Colonic mucosa (tissue), 4 donors: ENCODE results near the gene CPZ. TPM values are rescaled to one million over a fixed set of nuclear protein-coding genes. Genes with fewer than 3 reads are reported as not detected.

Source experiments
- DNase-seq: peaks from one replicate; pipeline ENCODE4 v3.0.0-alpha.2; 2020
- H3K27ac ChIP-seq: fragments of 200-600 bp; one replicate; pipeline ENCODE4 v1.8.0; 2021
- H3K27me3 ChIP-seq: fragments of 200-600 bp; one replicate; pipeline ENCODE4 v1.8.0; 2021
- H3K36me3 ChIP-seq: fragments of 200-600 bp; one replicate; pipeline ENCODE4 v1.8.0; 2021
- H3K4me1 ChIP-seq: fragments of 200-600 bp; one replicate; pipeline ENCODE4 v1.8.0; 2021; ENCODE audit warnings: mild to moderate bottlenecking
- H3K4me3 ChIP-seq: fragments of 200-600 bp; one replicate; pipeline ENCODE4 v1.8.0; 2021
- H3K9ac ChIP-seq, 2 donors: one replicate each; pipeline ENCODE4 v1.7.0; 2013; ENCODE audit warnings: control low read depth in 2 of 2, low read depth in 2 of 2, low read length in 2 of 2
- H3K9me3 ChIP-seq: fragments of 200-600 bp; one replicate; pipeline ENCODE4 v1.8.0; 2021
- intact Hi-C: fragments of 100-400 bp; cut with DNase I; formaldehyde crosslinking; loops from one replicate; pipeline ENCODE4 v1.14.1; 2022
- total RNA-seq, 2 donors: library from RNA; stranded (reverse); fragmentation: NEBNext Ultra II Directional in 1 of 2; extraction: Animal tissue kit (Norgen Biotek cat#: 25700) in 1 of 2; gene quantifications; one replicate each; pipeline ENCODE4 v1.2.1, GENCODE V29; 2021
- TF ChIP-seq, protein P1 (sequence below): fragments of 200-600 bp; IDR thresholded peaks from one replicate; pipeline ENCODE4 v1.8.0; 2022; ENCODE audit warnings: antibody characterized with exemption, mild to moderate bottlenecking
- donor health status: healthy.
- donor health status: DM: no; HTN: no; CAD: no.
- donor health status: DM: no; HTN: no; CAD: no.

CPZ gene
- total RNA-seq, 2 donors from 2014 or later, result 1.2 to 1.5 TPM

DNA sequence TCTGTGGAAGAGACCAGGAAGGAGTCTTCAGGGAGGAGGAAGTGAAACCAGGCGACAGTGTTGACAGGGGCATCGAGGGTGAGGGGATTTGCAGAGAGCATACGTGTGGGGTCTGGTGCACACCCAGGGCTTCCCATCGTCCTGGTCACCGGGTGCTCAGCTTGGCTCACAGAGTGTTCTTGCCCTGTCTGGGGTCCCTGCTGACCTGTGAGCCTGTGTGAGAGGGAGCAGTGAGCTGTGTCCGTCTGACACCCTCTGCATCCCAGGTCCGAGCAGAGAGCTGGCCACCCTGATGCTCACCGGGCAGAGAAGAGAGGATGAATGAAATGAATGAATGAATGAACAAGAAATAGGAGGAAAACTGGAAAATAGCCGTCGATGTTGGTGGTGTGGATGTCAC lies 46.5 kb downstream of the CPZ start:
- no peaks in the 10 kb centered on the region for H3K9me3 ChIP-seq
- no peaks in the 10 kb centered on the region for H3K4me1 ChIP-seq
- no peak overlapping the region for H3K27ac ChIP-seq
- TF ChIP-seq, protein P1, sequence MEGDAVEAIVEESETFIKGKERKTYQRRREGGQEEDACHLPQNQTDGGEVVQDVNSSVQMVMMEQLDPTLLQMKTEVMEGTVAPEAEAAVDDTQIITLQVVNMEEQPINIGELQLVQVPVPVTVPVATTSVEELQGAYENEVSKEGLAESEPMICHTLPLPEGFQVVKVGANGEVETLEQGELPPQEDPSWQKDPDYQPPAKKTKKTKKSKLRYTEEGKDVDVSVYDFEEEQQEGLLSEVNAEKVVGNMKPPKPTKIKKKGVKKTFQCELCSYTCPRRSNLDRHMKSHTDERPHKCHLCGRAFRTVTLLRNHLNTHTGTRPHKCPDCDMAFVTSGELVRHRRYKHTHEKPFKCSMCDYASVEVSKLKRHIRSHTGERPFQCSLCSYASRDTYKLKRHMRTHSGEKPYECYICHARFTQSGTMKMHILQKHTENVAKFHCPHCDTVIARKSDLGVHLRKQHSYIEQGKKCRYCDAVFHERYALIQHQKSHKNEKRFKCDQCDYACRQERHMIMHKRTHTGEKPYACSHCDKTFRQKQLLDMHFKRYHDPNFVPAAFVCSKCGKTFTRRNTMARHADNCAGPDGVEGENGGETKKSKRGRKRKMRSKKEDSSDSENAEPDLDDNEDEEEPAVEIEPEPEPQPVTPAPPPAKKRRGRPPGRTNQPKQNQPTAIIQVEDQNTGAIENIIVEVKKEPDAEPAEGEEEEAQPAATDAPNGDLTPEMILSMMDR, result no peak
- no peak overlapping the region for H3K4me3 ChIP-seq
- H3K27me3 ChIP-seq, result no peaks in the 10 kb centered on the region
- no peak overlapping the region for H3K9ac ChIP-seq
- no peaks in the 10 kb centered on the region for H3K36me3 ChIP-seq
- DNase-seq, result no peak
- intact Hi-C loops, result no loop called here

GRCh38 chr4:8639777-8640720 lies 47.5 kb downstream of the CPZ start:
- H3K4me1 ChIP-seq, result no peaks in the 10 kb centered on the region
- H3K9ac ChIP-seq, result no peak overlapping the region
- H3K4me3 ChIP-seq, result no peak overlapping the region
- H3K36me3 ChIP-seq, result no peaks in the 10 kb centered on the region
- no peak overlapping the region for H3K27ac ChIP-seq
- no peak for DNase-seq
- H3K27me3 ChIP-seq, result no peaks in the 10 kb centered on the region
- no peaks in the 10 kb centered on the region for H3K9me3 ChIP-seq
- intact Hi-C loops, result no loop called here
- TF ChIP-seq, protein P1, result no peak

DNA sequence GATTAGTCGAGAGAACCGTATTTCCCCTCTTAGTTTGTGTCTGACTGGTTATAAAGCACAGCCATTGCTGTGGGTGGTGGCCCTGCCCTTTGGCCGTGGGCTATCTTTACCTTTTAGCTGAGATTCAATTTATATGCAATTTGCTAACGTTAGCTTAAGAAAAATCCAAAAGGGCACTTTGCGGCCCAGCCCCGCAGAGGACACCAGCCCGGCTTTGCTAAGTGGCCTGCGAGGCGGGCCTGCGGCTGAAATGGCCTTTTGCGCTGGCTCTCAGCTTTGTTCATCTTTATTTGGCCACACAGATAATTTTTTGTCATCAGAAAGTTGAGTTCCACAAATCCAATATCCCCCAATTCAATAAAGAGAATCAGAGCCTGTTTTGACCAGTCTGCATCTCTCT lies 48.3 kb downstream of the CPZ start:
- Histone ChIP-seq H3K4me3 (no peak overlapping the region), H3K27me3 (no peaks in the 10 kb centered on the region), H3K9me3 (no peaks in the 10 kb centered on the region), H3K4me1 (no peaks in the 10 kb centered on the region), H3K27ac (no peak overlapping the region), H3K9ac (no peak overlapping the region), H3K36me3 (no peaks in the 10 kb centered on the region)
- TF ChIP-seq, protein P1, result no peak
- intact Hi-C loops, result no loop called here
- DNase-seq, result no peak

- intact Hi-C loops, result no loop called here
- TF ChIP-seq, protein P1, result no peak
- Histone ChIP-seq H3K4me3 (no peak overlapping the region), H3K27me3 (no peaks in the 10 kb centered on the region), H3K9me3 (no peaks in the 10 kb centered on the region), H3K4me1 (no peaks in the 10 kb centered on the region), H3K9ac (no peak overlapping the region), H3K36me3 (no peaks in the 10 kb centered on the region), H3K27ac (no peak overlapping the region)
- no peak for DNase-seq
These were observed 48.7 kb downstream of the CPZ start for GRCh38 chr4:8641256-8641655.

DNA sequence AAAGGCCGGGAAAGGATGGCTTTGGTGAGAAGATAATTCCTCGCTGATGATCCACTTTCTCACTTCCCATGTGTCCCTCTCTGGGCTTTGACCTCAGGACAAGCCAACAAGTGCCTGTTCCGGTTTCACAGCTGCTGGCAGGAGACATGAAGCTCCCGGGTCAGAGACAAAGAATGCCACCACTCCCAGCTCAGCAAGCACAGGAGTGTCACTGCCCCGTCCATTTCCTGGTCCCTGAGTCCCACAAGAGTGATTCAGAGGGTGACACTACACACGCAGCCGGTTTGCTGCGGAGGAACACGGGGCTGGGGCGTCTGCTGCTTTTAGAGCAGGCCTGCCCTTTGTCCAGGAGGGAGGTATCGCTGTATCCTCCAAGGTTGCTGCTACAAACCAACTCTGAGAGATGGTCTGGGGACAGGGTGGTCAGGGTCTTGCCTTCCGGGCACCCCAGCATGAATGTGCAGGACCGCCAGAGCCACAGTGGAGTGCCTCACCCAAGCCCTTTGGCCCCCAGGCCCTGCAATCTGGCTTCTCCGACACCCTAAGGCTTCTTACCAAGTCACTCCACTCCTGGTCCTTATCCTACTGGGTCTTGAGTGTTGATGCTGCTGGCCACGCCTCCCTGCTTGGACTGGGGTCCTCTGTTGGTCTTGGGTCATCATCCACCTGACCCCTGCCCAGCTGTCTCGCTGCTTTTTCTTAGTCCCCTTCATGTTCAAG lies 49.5 kb downstream of the CPZ start:
- TF ChIP-seq, protein P1, result no peak
- DNase-seq, result no peak

More for the DNA sequence above, 49.5 kb downstream of the CPZ start:
- no peak overlapping the region for H3K4me3 ChIP-seq
- intact Hi-C loops, result no loop called here
- no peaks in the 10 kb centered on the region for H3K36me3 ChIP-seq
- H3K27me3 ChIP-seq, result no peaks in the 10 kb centered on the region
- no peak overlapping the region for H3K9ac ChIP-seq
- H3K9me3 ChIP-seq, result no peaks in the 10 kb centered on the region
- H3K4me1 ChIP-seq, result no peaks in the 10 kb centered on the region
- H3K27ac ChIP-seq, result no peak overlapping the region
